GM18505 (cell line): ENCODE results near the gene BTNL8.
"Not testable (repeated sequence)": the region's sequence is repeated elsewhere in the genome, so short reads cannot be mapped to it uniquely, and the experiment has no call there.

Experiments used
- ATAC-seq: cut with Tn5 transposase; IDR thresholded peaks from one replicate; pipeline ENCODE4 v1.9.1; 2021; ENCODE audit not compliant: unreplicated experiment
- POLR2A ChIP-seq: IDR thresholded peaks from 4 replicates; pipeline ENCODE4 v1.6.1; 2011; ENCODE audit warnings: borderline replicate concordance; ENCODE audit not compliant: insufficient read depth, insufficient read length; ENCODE audit errors: extremely low read depth

BTNL8 gene

DNA sequence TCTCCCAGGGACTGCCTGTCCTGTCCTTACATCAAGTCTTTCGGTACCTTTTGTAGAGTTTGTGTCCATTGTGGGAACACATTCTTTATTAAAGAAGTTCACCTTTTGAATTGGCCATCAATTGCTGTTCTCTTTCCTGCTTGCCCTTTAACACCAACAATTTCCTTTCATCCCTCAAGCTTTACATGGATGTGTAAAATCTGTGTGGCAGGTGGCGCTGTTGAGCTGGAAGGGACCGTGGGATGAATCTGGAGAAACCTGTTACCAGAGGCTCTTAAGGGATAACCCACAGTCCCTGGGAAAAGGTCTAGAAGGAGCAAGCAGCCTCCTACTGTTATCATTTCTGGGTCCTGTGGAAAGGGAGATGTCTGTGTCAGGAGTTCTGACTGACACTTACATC, 30.0 kb upstream of the BTNL8 start:
- no peak for ATAC-seq
- no peak for TF ChIP-seq POLR2A

DNA sequence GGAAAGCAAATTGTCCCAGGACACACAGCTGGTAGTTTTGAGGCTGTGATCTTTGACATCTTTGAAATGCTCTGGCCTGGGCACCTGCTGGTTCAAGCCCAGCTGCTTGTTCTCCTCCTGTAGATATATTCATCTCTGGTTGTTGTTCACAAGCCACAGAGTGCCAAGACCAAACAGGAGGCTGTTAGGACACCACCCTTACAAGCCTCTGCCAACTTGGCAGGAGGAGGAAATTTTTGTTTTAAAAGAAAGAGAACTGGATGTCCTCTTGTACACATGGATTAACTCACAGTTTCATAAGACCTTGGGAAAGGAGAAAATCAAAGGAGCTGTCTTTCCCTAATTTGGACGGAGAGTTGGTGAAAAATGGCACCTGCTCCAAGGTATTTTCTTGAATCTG, 29.4 kb upstream of the BTNL8 start:
- no peak for ATAC-seq
- no peak for TF ChIP-seq POLR2A

DNA sequence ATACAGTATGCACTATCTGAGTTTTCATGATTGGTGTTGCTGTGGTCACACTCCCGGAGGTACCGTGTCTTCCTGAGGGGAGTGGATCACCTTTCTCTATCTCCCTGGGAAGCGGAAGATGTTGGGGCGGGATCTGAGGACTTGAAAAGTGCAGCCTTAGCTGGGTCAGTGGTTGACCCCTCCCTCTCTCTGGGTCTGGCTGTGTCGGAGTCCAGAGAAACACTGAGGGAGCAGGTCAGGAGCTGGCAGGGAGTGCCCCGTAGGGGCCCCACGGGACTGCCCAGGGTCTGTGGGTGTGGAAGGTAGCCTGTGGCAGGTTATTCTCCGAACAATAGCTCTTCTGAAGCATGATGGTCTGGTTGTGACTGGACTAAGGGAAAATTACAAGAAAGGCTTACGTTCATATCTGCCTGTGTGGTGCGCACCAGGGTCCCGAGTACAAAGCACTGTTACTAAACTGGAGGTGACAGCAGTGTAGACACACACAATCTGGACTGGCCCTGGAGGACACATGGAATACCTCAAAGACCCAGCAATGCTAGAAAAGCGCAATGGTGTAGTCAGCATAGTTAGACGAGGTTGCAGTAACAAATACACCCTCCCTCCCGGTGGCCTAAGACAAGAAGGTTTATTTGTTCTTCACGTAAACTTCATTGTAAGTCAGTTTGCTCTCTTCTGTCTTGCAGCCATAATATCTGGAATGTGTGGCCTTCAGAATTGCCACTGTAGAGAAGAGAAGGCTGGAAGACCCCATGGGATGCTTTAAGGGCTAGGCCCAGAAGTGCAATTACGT, 28.5 kb upstream of the BTNL8 start:
- ATAC-seq = no peak
- TF ChIP-seq POLR2A = no peak

DNA sequence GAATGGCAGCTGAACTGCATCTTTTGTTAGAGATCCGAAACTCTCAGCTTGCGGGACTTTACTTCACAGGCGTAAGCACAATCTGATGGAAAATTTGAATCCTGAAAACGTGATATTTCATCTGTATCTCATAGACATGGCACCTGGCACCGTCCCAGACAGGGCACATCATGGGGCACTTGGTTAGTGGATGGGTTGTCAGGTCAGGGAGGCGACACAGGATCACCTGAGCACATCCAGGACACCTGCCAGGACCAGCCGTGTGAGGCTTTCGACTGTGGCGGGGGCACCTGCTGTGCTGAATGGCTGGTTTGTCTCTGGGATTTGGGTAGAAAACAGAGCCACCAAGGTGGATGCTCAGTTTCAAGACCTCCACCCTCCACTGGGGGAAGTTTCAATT, 26.5 kb upstream of the BTNL8 start:
- no peak for ATAC-seq
- no peak for TF ChIP-seq POLR2A

DNA sequence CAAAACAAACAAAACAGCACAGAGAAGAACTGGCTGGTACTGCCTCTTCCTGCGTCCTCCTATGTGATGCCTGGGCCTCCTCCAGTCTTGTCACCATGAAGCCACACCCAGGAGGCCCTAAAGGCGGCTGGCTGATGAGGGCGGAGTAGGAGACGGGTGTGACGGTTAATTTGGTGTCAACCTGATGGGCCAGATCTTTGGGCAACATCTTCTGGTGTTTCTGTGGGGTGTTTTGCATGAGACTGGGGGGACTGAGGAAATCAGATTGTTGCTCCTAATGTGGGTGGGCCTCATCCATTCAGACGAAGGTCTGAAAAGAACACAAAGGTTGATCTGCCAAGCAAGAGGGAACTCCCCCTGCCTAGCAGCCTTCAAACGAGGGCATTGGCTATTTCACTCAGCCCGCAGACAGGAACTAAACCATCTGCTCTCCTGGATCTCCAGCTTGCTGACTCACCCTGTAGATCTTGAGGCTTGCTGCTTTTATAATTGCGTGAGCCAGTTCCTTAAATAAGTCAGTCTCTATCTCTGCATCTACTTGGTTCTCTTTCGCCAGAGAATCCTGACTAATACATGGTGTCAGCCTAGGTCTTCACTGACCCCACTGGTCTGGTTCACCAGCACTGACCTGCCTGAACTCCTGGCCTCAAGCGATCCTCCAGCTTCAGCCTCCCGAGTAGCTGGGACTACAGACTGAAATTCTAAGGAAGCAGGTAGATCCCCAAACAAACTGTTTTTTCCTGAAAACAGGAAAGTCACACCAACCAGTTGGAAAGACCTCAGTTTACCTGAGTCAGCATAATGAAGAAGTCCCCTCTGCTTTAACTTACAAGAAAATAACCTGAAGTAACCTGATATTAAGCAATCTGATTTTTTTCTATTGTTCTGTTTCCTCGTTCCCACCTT, 25.1 kb upstream of the BTNL8 start:
- ATAC-seq = peak; percentile 50
- no peak for TF ChIP-seq POLR2A

DNA sequence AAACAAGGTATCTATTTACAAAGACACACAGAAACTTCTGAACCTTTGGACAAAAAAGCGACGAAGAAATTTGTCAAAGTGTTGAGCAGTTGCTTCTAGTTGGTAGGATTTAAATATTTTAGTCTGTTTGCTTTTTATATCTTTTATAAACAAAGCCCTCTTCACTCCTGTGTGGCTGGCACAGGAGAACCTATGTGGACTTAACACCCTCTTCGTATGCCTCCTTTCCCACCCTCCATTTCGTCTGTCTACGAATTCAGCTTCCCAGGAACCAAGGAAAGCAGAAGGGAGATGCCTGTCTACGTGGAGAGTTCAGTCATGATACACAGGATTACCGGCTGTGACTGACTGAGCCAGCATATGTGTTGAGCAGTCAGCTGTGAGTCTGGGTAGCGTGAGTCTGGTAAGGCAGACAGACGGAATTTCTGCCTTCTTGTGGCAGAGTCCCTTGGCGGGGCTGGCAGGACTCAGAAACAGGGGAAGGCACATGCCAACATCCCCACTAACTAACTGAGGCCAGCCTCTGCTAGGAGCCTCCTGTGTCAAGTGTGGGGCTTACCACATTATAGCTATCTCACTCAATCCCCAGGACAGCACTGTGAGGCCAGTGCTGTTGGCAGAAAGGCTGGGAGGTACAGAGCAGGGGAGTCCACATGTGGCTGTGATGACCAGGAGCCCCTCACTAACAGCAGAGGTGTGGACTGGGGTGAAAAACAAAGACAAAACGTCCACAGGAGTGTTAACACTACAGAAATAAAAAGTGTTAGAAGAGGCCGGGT, 24.0 kb upstream of the BTNL8 start:
- no peak for TF ChIP-seq POLR2A
- ATAC-seq = no peak

DNA sequence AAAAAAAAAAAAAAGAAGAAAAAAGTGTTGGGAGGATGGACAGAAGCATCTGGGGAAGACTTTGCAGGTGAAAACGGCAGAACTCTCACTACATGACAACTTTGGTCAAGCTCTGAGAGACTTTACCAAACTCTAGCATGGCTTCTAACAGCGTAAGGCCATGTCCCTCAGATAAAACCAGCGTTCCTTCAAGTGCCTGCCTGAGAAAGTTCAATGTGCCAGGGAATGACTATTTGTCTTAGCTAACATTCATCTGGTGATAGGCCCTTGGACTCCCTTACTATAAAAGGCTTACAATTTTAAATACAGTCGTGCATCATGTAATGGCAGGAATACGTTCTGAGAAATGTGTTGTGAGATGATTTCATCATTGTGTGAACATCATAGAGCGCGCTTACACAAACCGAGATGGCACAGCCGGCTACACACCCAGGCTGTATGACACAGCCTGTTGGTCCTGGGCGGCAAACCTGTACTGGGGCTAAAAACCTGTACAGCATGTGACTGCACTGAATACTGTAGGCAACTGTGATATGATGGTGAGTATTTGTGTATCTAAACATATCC, 23.0 kb upstream of the BTNL8 start:
- TF ChIP-seq POLR2A = no peak
- no peak for ATAC-seq

DNA sequence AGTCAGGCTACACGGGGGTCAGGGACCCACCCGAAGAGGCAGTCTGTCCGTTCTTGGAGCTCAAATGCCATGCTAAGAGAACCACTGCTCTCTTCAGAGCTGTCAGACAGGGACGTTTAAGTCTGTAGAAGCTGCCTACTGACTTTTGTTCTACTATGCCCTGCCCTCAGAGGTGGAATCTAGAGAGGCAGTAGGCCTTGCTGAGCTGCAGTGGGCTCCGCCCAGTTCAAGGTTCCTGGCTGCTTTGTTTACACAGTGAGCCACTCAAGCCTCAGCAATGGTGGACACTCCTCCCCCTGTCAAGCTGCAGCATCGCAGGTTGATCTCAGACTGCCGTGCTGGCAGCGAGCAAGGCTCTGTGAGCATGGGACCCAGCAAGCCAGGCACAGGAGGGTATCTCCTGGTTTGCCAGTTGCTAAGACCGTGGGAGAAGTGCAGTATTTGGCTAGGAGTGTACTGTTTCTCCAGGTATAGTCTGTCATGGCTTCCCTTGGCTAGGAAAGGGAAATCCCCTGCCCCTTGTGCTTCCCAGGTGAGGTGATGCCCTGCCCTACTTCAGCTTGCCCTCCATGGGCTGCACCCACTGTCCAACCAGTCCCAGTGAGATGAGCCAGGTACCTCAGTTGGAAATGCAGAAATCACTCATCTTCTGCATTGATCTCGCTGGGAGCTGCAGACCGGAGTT, 13.0 kb upstream of the BTNL8 start:
- ATAC-seq = not testable (repeated sequence)

DNA sequence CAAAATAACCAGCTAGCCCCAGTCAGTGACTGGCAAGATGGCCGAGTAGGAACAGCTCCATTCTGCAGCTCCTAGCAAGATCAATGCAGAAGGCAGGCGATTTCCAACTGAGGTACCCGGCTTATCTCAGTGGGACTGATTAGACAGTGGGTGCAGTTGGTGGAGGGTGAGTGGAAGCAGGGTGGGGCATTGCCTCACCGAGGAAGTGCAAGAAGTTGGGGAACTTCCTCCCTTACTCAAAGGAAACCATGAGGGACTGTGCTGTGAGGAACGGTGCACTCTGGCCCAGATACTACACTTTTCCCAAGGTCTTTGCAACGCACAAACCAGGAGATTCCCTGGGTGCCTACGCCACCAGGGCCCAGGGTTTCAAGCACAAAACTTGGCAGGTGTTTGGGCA, 9.6 kb upstream of the BTNL8 start:
- no peak for TF ChIP-seq POLR2A
- ATAC-seq = no peak

DNA sequence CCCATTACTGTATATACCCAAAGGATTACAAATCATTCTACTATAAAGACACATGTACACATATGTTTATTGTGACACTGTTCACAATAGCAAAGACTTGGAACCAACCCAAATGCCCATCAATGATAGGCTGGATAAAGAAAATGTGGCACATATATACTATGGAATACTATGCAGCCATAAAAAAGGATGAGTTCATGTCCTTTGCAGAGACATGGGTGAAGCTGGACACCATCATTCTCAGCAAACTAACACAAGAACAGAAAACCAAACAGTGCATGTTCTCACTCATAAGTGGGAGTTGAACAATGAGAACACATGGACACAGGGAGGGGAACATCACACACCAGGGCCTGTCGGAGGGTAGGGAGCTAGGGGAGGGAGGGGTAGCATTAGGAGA, 3.6 kb upstream of the BTNL8 start:
- ATAC-seq = not testable (repeated sequence)

DNA sequence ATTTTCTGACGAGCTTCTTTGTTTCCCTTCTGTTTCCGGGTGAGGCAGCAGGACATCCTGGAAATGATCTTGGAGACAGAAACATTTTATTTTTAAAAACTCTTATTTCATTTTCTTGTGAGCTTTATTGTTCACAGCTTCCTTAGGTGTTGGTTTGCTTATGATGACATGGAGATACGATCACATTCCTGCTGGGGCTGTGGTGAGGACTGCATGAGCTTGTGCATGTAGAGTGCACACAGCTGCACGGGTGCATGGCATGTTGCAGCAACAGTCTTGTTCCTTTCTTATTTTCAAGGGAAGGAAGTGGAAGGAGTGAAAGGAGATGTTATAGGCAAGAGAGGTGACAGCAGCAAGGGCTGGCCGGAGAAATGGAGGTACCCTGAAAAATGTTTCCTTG, 1.2 kb downstream of the BTNL8 start:
- no peak for ATAC-seq
- no peak for TF ChIP-seq POLR2A

DNA sequence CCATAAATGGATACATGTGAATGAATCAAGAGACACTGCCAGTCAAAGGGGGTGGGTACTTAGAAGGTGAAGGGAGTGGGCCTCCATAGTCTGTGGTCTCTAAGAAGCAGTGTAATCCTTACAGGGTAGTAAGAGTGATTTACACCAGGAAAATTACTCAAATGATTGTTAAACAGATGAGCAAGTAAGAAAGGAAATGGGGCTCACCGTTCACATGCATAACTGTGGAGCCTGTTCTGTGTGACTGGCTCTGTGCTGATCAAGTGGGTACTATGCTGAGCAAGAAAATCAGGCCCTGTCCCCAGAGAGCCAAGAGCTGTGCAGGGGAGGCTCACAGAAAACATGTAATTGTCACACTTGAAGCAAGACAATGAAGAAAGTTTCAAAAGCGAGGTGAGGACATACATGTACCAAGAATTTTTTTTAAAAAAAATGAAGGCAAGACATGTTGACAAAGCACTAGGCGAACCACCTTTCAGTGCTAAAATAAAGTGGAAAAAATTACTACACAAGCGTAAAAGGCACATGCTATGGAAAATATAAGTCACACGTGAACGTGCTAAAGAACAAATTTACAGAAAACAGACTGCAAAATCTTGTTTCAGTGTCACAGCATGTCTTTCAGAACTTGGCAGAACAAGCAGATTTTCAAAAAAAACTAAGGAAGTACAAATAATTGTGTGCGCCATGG, 2.5 kb downstream of the BTNL8 start:
- no peak for ATAC-seq
- TF ChIP-seq POLR2A = no peak

DNA sequence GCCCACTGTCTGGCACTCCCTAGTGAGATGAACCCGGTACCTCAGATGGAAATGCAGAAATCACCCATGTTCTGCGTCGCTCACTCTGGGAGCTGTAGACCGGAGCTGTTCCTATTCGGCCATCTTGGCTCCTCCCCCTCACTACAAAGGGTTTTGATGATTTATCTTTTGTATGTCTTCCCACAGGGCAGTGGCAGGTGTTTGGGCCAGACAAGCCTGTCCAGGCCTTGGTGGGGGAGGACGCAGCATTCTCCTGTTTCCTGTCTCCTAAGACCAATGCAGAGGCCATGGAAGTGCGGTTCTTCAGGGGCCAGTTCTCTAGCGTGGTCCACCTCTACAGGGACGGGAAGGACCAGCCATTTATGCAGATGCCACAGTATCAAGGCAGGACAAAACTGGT, 9.4 kb downstream of the BTNL8 start:
- no peak for TF ChIP-seq POLR2A
- no peak for ATAC-seq
